HG02588 (cell line): ENCODE results near the gene ZNF678.
"Not testable (repeated sequence)": the region's sequence is repeated elsewhere in the genome, so short reads cannot be mapped to it uniquely, and the experiment has no call there.

Experiments
- ATAC-seq: cut with Tn5 transposase; IDR thresholded peaks from one replicate; pipeline ENCODE4 v1.9.1; 2021; ENCODE audit warnings: mild to moderate bottlenecking, moderate library complexity; ENCODE audit not compliant: unreplicated experiment

ZNF678 gene

GRCh38 chr1:227709451-227709850, 146.1 kb downstream of the ZNF678 start:
- no peak for ATAC-seq

DNA sequence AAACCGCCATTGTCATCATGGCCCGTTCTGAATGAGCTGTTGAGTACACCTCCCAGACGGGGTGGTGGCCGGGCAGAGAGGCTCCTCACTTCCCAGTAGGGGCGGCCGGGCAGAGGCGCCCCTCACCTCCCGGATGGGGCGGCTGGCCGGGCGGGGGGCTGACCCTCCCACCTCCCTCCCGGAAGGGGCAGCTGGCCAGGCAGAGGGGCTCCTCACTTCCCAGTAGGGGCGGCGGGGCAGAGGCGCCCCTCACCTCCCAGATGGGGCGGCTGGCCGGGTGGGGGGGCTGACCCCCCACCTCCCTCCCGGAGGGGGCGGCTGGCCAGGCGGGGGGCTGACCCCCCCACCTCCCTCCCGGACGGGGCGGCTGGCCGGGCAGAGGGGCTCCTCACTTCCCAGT, 147.1 kb downstream of the ZNF678 start:
- ATAC-seq = not testable (repeated sequence)

GRCh38 chr1:227712648-227713047, 149.3 kb downstream of the ZNF678 start:
- ATAC-seq = no peak

DNA sequence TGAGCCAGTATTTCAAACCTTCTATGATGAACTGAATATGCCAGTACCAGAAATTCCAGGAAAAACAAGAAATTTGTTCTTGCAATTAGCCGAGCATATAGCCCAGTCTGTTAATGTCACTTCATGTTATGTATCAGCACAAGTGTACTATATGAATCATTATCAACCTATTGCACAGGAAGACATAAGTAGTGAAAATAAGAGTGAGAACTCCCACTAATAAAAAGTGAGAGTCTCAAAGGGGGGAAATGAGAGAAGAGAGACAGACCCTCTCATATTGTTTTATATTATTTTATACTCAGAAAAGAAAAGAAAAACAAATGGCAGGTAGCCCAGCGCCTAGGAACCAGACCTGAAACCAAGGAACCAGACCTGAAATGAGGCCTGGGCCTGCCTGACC, 155.6 kb downstream of the ZNF678 start:
- ATAC-seq = no peak

GRCh38 chr1:227723474-227723873, 160.1 kb downstream of the ZNF678 start:
- no peak for ATAC-seq

DNA sequence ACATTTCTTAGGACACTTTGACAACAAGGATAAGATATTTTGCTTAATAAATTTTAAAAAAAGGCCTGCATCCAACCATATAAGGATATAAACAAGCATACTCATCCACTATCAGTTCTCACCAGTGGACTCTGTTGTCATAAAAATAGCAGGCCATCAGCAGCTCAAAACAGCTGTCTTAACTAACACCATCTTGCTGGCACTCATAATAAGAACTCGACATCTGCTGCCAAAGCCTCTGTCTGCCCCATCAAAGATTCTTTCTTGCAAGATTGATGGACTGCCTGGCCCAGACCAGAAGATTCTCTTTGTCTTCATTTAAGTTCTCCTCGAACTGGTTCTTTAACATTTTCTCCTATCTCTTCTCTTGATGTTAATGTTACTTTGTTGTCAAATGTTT, 161.7 kb downstream of the ZNF678 start:
- no peak for ATAC-seq

DNA sequence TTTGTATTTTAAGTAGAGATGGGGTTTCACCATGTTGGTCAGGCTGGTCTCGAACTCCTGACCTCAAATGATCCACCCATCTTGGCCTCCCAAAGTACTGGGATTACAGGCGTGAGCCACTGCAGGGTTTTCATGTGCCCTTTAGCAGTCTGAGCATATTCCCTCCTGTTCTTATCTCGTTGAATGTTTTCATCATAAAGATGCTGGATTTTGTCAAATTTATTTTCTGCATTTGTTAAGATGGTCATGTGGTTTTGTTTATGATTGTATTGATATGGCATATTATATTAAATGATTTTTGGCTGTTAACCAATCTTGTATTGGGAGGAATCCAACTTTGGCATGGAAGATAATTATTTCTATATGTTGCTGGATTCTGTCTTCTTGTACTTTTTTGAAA, 163.0 kb downstream of the ZNF678 start:
- no peak for ATAC-seq
